ENCODE data around the gene ZNF708.
"Not testable (repeated sequence)": the region's sequence is repeated elsewhere in the genome, so short reads cannot be mapped to it uniquely, and the experiment has no call there.

The ZNF708 gene

DNA sequence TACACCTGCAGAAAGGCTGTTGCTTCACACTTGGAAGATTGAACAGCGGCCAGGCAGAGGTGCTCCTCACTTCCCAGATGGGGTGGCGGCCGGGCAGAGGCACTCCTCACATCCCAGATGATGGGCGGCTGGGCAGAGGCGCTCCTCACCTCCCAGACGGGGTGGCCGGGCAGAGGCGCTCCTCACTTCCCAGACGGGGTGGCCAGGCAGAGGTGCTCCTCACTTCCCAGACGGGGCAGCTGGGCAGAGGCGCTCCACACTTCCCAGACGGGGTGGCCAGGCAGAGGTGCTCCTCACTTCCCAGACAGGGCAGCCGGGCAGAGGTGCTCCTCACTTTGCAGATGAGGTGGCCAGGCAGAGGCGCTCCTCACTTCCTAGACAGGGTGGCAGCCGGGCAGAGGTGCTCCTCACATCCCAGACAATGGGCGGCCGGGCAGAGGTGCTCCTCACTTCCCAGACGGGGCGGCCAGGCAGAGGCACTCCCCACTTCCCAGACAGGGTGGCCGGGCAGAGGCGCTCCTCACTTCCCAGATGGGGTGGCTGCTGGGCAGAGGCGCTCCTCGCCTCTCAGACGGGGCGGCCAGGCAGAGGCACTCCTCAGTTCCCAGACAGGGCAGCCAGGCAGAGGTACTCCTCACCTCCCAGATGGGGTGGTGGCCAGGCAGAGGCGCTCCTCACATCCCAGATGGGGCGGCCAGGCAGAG is 69.6 kb downstream of the ZNF708 start:
- DNase-seq: not testable (repeated sequence)

DNA sequence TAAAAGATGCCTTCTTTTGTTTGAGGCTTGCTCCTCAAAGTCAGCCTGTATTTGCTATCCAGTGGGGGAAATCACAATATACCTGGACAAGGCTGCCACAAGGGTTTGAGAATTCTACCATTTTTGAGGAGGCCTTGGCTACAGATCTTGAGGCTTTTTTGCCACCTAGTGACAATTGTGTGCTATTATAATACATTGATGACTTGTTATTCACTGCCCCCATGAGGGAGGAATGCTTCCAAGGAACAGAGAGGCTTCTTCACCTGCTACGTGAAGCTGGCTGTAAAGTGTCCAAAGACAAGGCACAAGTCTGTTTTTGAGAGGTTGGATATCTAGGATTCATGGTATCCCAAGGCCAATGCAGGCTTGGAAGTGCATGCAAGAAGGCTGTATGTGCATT is 72.5 kb downstream of the ZNF708 start:
- peak; percentile 22 for DNase-seq
